Daoy (cell line): ENCODE results near the gene MYO1B. TPM values are rescaled to one million over a fixed set of nuclear protein-coding genes. Genes with fewer than 3 reads are reported as not detected.
"Not testable (repeated sequence)": the region's sequence is repeated elsewhere in the genome, so short reads cannot be mapped to it uniquely, and the experiment has no call there.

Experiments
- DNase-seq: peaks from one replicate; pipeline ENCODE4 v3.0.0-alpha.2; 2015; ENCODE audit warnings: low read depth
- total RNA-seq: library from RNA; depleted of rRNA; stranded (reverse); fragments of >200 nt; shearing (Covaris generic); gene quantifications from 2 replicates; pipeline ENCODE4 v1.2.3, GENCODE V29; 2014

Gene MYO1B
- total RNA-seq, 1 experiment from 2014 or later, result 104 TPM

DNA sequence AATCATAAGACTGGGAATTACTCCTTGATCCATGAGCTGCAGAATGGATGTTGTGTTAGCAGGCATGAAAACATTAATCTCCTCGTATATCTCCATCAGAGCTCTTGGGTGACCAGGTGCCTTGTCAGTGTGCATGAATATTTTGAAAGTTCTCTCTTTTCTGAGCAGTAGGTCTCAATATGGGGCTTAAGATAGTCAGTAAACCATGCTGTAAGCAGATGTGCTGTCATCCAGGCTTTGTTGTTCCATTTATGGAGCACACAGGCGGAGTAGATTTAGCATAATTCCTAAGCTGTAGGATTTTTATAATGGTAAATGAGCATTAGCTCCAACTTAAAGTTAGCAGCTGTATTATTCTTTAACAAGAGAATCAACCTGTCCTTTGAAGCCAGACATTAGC lies 160.3 kb downstream of the MYO1B start:
- no peak for DNase-seq

DNA sequence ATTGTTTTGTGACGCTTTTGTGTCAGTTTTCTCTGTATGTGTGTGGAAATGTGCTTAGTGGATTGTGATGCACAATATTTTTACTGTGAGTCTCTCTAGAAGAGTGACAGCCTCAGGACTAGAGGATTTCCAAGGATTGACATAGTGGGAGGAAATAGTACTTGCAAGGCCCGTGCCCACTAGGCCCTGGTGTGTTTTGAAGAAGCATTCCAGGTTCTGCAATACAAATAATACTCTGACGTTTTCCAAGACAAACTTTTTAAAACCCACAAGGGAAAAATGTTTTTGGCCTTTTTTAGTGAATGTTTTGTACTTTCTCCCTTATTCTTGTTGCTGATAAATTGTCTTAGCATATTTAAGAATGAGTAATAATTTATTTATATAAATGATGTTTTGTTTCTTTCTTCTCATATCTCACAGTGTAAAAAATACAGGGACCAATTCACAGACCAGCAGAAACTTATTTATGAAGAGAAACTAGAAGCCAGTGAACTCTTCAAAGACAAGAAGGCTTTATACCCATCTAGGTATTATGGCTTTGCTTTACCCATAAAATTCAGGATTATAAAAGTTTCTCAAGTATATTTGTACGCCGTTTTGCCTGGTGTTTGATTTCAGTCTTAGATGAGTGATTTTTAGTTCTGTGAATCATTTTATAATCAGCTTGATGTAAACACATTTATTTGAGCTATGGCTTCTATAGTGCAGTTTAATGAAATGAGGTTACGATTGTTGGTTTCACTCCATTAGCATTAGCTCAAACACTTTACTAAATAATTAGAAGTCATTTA lies 165.6 kb downstream of the MYO1B start:
- DNase-seq, result no peak

DNA sequence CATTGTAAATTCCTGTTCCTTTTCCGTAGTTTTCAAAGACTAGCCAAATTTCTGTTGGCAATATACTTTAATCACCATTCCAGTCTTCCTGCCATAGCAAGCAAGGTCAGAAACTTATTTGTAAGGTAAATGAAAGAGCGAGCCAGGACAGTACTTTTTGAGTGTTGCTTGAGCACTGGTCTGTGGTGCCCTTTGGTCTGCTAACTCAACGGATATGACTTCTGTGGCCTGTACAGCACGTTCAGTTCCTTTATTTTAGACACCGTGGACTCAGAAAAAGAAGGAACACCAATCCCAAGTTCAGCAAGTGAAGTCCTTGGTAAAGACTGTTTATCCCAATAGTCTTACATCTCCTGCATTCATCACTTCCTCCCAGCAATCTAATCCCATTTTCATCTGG lies 166.3 kb downstream of the MYO1B start:
- DNase-seq, result no peak

DNA sequence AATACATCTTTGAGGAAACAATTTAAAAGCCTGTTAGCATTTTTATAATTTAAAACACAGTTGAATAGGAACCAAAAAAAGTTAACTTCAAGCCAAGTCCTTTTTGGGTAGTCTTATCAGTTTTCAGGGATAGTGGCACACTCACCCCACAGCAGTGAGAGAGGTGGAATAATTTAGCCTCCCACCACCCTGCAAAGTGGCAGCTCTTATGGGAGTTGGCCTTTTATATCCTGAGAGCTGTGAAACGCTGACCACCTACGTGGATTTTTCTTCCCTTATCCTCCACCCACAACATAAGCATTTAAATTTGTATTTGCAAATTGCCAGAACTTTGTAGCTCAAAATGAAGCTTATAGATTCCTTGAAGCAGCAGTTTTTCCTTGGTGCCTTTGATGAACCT lies 167.1 kb downstream of the MYO1B start:
- no peak for DNase-seq

DNA sequence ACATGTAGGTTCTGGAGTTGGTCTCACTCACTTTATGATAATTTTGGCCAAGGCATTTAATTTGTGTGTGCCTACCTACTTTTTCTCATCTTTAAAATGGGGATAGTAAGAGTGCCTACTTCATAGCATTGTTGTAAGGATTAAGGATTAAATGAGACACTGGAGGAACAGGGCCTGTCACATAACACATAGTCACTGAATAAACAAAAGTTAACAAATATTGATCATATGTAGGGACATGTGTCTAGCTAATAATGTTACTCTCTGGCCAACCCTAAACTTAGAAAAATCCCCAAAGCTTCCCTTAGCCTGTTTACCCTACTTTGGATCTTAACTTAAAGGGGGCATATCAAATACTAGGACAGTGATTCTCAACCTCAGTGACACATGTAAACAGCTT lies 169.9 kb downstream of the MYO1B start:
- no peak for DNase-seq

DNA sequence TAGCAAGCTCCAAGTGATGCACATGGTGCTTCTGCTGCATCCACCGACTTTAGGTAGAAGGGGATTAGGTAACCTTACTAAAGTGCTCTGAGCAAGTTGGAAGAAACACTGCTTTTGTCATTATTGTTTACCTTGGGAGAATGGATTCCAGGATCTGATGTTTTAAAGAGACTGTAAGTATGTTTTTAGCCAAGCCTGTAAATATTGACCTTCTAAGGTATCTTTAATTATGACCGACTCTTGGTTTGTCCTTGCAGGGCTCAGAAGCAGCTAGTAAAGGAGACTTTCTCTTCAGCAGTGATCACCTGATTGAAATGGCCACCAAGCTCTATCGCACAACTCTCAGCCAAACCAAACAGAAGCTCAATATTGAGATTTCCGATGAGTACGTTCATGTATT lies 170.7 kb downstream of the MYO1B start:
- DNase-seq, result no peak

DNA sequence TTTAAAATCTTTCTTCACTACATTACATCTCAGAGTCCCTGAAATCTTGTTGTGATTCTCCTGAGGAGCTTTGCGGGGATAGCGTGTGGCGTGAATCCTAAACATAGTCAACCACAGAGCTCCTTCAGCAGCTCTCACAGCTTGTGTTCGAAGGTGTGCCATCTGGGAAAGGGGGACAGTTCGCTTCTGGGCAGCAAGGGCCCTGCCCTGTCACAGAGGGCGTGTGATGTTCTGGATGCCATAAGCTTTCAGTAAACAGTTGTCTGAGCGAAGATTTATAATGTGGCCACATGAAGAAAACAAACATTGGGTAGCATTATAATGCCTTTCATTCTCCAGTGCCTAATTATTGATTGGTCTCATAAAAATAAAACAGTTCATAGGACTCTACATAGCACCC lies 172.5 kb downstream of the MYO1B start:
- no peak for DNase-seq

DNA sequence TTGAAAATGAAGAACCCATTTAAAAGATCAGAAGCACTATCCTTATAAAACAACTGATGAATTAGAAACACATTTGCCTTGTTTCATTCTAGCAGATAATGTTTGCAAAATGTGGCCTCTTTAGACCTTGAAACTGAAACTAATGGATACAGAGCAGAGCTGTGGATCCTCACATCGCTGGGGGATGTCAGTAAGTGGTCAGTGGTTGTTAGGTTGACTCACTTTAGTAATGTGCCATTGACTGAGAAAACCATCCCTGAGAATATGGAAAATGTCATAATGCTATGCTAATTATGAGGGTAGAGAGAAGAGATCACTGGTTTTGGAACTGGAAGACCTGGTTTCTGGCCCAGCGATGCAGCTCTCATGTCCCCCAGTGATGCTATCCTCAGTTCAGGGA lies 176.7 kb downstream of the MYO1B start:
- DNase-seq, result no peak

DNA sequence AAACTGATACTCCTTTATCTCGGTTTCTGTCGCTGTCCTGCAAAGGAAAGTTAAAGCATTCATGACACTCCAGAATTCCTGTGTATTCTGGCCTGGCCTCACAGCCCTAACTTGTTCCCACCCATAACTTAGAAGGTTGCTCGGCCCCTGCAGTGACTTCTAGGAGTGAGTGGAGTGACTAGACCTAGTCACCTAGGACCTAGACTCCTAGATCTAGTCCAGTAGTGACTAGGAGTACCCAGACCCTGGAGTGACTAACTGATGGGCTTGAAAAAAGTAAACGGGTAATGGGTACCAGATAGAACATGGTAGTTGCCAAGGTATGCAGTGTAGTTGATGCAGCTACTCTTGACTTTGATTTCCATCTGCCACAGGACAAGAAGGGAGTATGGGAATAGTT lies 181.8 kb downstream of the MYO1B start:
- no peak for DNase-seq

DNA sequence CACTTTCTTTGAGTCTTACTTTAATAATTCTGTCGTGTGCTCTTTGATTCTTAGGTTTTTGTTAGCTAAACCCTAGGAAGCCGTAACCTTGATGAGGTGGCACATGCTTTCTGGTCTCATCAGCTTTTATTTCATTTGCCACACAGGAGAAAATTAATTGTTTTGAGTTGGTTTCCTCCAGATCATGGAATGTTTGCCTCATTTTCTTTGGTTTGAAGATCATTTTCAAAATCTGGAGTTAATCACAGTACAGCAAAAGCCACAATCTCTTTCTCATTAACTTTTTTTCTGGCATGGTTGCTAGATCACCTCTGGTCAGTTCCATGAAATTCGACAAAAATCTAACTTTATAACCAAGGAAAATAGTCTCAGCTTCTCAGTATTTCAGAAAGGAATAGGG lies 182.9 kb downstream of the MYO1B start:
- DNase-seq, result no peak

DNA sequence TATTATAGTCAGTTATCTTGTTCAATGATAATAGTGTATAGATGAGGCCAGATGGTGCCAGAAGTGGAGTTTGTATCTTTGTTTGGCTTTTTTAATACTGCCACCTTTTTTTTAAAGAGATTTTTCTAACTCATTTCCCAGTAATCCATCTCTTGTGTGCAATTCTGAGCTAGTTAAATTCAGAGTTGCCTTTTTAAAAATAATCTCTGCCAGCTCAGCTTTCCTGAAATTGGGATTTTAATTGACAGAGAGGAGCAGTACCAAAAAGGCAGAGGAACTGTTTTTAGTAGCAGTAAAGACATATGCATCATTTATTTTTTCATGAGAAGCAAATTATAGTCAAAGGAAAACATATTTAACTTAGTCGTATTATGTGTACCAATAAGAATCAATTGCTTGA lies 185.3 kb downstream of the MYO1B start:
- DNase-seq, result no peak

DNA sequence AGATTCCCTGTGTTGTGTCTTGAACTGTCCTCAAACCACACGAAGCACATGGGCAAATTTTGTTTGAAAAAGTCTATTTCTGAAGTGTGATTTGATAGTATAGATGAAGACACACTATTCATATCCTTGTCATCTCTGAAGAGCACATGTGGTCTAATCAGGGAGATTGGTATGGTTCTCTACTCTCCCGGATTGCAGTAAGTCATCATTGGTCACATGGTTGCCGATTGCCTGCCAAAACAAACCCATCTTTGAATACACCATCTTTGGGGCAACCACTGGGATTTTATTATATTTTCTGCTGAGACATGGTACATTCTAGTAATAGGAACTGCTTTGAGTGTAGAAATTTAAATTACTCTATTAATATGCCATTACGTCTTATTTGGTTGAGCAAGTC lies 186.9 kb downstream of the MYO1B start:
- peak; percentile 12 for DNase-seq

DNA sequence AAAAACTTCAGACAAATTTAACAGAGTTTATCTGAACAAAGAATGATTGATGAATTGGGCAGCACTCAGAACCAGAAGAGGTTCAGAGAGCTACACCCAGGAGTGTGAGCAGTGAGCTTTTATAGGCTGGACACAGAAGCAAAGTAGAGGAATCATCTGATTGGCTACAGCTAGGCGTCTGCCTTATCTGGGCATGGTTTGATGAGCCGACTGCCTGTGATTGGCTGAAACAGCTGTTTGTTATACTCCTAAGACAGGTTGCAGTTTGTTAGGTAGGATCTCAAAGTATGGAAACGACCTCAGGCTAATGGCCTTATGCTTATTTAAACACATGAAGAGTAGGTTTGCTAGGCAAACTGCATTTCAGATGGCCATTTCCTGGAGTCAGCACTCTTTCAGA lies 188.9 kb downstream of the MYO1B start:
- no peak for DNase-seq

DNA sequence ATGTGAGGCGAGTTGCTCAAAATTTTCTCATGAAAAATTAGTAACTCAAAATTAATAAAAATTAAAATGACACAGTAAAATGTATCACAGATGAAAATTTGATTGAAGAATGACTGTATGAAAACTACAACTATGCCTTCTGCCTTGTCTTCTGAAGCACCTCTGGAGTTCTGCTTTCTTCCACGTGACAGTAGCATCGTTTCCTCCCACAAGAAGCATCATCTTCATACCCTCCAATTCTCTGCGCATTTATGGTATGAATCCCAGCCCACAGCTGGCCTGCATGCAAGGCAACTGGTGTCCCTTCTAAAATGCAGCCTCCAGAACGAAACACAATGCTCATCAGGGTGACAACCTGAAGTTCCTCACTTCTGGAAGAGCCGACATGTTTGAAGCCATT lies 189.9 kb downstream of the MYO1B start:
- DNase-seq, result no peak

DNA sequence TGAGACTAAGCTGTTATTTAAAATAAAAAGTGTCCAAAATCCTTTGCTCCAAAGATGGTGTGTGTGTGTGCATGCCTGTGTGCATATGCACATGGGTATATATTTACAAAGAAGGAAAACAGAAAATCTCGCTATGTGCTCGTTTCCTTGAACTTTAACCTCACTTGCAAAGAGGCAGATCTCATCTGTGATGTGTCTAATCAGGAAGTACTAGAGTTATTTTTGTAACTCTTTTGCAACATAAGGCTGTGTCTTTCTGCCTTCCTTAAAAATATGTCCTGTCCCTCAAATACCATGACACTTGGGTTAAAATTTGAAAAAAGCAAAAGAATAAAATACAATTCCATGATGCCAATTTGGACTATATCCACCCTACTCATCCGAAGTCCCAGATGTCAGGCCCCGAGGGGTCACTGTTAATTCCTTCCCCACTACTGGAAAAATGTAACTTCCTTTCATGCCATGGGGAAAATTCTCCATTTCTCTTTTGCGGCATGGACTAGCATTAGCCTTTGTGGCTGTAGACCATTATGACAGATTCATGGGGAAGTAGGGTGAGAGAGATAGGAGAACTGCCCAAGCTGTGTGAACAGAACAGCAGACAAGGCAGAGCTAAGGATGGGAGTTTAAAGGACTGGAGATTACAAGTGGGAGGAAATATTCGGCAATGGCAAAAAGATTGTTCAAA lies 191.3 kb downstream of the MYO1B start:
- no peak for DNase-seq

DNA sequence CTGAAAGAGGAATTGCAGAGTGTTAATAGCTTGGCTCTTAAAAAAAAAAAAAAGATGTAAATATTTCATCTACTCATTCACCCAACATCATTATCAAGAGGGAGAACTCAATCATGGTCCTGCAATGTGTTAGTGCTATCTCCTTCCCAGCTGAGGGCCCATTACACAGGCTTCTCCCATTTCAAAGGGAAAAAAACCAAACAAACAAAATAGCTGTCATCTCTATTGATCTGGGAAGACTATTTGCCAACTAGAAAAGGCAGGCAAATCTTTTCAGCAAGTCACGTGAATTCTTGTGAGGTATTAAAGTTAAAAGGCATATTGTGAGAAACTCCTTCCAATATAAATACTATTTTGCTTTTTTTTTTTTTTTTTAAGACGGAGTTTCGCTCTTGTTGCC lies 194.3 kb downstream of the MYO1B start:
- no peak for DNase-seq

DNA sequence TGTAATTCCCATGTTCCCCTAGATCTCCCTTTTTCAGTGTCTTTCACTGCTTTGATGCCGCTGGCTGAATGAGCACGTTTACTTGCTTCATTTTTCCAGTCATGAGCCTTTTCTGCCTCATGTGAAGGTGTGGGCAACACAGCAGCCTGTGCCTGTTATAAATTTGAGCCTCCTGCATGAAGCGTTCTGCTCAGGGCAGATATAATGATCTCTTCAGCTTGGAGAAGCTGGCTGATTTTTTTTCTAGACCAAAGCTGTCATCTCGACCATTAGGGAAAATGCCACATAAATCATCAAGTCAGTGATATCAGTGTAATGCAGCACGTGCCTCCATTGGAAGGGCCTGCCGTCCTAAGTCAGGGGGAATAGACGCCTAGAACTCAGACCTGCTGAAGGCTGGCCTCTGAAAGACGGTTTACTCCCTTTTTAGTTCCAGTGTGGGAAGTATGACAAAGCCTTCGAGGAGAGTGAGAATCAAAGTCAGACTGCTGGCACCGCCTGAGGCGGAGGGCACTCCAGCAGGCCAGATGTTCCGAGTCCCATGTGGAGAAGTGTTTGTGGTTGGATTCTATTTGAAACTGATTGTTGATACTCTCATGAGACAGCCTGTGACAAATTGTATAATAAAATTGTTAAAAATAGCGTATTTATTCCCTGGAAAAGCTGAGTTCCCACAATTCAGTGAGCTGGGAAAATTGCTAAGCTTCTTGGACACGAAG lies 196.5 kb downstream of the MYO1B start:
- peak; percentile 7 for DNase-seq

DNA sequence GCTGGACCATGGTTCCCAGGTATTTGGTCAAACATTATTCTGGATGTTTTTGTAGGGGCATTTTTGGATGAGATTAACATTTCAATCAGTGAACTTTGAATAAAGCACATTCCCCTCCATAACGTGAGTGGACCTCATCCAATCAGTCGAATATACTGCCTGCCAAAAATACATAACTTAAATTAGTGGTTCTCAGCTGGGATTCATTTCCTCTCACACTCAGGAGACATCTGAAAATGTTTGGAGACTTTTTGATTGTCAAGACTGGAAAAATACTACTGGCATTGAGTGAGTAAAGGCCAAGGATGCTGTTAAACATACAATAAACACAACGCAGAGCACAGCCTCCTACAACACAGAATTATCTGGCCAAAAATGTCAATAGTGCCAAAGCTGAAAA lies 198.2 kb downstream of the MYO1B start:
- no peak for DNase-seq

DNA sequence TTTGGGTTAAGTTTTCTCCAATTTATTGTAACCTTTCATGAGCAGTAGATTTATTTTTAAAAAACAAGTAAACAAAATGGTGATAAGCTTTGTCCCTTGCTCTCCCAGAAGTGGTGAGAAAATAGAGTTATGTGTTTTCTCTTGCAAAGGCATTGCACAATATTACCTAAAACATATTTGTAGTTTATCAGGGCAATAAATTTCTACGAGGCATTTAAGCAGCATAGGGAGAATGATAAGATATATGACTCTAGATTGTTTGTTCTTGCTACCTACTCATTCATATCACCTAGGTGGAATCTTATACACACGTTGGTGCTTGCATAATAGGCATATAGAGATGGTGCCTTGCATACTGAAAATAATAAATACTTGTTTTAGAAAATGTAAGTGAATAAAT lies 201.7 kb downstream of the MYO1B start:
- no peak for DNase-seq

DNA sequence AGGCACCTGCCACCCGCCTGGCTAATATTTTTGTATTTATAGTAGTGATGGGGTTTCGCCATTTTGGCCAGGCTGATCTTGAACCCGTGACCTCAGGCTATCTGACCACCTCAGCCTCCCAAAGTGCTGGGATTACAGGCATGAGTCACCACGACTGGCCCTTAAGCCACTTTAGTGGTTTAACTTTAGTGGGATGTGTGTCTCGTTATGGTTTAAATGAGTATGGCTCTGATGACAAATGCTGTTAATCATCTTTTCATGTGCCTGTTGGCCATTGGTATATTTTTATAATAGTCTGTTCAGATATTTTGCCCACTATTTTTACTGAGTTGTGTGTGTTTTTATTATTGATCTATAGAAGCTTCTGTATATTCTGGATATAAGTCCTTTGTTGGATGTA lies 205.9 kb downstream of the MYO1B start:
- no peak for DNase-seq

DNA sequence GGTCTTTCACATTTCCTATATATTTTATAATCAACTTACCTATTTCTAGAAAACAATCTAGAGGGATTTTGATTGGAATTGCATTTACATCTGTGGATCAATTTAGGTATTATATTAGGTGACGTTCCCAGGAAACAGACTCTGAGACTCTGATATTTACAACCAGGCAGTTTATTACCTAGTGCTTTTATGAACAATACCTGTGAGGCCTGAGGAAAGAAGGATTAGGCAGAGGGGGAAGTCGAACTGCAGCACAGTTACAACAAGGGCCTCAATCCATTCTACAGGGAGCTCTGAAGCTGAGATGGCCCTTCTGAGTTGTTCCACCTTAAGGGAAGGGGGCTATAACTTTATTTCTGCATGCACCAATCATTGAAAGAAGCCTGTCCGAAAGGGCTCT lies 206.9 kb downstream of the MYO1B start:
- no peak for DNase-seq

DNA sequence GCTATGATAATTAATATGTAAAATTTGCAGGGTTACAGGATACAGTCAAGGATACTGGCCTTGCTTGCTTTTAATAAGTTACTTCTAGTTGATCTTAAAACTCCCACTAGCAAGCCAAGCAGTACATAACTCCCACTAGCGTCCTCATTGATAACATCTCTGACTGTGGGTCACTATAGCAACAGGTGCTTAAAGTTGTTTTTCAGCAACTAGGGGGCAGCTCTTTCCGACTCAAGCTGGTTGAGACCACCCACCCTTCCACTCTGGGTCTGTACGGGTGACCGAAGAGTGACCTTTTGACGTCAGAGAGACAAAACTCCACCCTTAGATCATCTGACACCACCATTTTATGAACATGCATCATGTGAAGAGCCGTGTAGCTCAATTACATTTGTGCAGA lies 208.6 kb downstream of the MYO1B start:
- DNase-seq, result no peak

DNA sequence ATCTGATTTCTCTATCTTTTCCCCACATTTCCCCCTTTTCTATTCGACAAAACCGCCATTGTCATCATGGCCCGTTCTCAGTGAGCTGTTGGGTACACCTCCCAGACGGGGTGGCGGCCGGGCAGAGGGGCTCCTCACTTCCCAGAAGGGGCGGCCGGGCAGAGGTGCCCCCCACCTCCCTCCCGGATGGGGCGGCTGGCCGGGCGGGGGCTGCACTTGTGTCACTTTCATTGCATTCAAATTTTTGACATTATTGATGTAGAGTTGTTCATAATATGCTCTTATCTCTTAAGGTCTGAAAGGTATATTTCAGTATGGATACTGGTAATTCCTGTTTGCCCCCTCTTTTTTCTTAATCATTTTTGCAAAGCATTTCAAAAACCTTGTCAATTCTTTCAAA lies 211.3 kb downstream of the MYO1B start:
- DNase-seq, result not testable (repeated sequence)
